Measurements from ENCODE around the gene PWWP2B. TPM values are rescaled to one million over a fixed set of nuclear protein-coding genes. Genes with fewer than 3 reads are reported as not detected.

PWWP2B gene
- total RNA-seq, 4 donors from 2014 or later, result 28.3 to 33.1 (median 28.9) TPM

DNA sequence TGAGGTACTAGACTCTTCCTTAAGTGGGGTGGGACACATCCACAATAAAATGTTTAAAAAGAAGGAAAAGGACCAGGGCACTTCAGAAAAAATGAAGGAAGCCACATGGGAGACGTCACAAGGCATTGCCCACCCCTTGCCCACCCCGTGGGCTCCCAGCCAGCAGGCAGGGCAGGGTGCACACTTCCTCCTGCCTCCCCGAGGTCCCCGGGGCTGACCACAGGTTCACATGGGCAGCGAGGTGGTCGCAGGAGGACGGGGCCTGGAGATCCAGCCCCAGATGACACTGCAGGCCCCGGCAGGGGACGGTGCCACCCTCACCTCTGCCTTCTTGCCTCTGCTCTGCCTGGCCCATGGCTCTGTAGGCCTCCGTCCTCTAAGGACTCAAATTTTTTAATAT, 45.6 kb downstream of the PWWP2B start:
- intact Hi-C loops (cut with DNase I; ENCODE audit: low total_unique reads), result no loop called here

DNA sequence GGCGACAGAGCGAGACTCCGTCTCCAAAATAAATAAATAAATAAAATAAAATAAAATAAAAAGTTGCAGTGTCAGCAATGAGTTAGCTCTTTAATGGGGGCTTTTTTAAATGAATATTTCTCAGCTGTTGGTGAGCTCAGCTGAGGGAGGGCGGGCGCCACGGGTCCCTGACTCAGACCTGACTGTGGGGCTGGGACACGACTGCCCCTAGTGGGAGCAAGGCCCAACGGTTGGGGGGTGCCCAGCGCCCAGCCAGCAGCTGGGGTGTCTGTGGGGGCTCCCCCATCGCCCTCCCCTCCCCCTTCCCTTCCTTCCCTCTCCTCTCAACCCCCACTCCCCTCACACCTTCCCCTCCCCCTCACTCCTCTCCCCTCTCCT, 46.6 kb downstream of the PWWP2B start:
- no peak overlapping the region for H3K4me3 ChIP-seq (ENCODE audit: low read depth, poor library complexity, severe bottlenecking)
- intact Hi-C loops (cut with DNase I; ENCODE audit: low total_unique reads), result no loop called here
- no peak for DNase-seq (ENCODE audit: low spot score in 2 of 2)
- TF ChIP-seq POLR2A (IDR thresholded peaks at IDR 0.05), result no peak
- TF ChIP-seq, protein P1, sequence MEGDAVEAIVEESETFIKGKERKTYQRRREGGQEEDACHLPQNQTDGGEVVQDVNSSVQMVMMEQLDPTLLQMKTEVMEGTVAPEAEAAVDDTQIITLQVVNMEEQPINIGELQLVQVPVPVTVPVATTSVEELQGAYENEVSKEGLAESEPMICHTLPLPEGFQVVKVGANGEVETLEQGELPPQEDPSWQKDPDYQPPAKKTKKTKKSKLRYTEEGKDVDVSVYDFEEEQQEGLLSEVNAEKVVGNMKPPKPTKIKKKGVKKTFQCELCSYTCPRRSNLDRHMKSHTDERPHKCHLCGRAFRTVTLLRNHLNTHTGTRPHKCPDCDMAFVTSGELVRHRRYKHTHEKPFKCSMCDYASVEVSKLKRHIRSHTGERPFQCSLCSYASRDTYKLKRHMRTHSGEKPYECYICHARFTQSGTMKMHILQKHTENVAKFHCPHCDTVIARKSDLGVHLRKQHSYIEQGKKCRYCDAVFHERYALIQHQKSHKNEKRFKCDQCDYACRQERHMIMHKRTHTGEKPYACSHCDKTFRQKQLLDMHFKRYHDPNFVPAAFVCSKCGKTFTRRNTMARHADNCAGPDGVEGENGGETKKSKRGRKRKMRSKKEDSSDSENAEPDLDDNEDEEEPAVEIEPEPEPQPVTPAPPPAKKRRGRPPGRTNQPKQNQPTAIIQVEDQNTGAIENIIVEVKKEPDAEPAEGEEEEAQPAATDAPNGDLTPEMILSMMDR (IDR thresholded peaks at IDR 0.05), result no peak
- WGBS, 2 donors, result 51 to 59% methylated on average over 10 of the region's 10 CpGs

More for the DNA sequence above, 45.6 kb downstream of the PWWP2B start:
- no peak for TF ChIP-seq POLR2A (IDR thresholded peaks at IDR 0.05)
- TF ChIP-seq, protein P1 (IDR thresholded peaks at IDR 0.05), result no peak
- 69 to 72% methylated on average over 10 of the region's 10 CpGs for WGBS, 2 donors
- H3K4me3 ChIP-seq (ENCODE audit: low read depth, poor library complexity, severe bottlenecking), result no peak overlapping the region
- DNase-seq (ENCODE audit: low spot score in 2 of 2), result no peak

DNA sequence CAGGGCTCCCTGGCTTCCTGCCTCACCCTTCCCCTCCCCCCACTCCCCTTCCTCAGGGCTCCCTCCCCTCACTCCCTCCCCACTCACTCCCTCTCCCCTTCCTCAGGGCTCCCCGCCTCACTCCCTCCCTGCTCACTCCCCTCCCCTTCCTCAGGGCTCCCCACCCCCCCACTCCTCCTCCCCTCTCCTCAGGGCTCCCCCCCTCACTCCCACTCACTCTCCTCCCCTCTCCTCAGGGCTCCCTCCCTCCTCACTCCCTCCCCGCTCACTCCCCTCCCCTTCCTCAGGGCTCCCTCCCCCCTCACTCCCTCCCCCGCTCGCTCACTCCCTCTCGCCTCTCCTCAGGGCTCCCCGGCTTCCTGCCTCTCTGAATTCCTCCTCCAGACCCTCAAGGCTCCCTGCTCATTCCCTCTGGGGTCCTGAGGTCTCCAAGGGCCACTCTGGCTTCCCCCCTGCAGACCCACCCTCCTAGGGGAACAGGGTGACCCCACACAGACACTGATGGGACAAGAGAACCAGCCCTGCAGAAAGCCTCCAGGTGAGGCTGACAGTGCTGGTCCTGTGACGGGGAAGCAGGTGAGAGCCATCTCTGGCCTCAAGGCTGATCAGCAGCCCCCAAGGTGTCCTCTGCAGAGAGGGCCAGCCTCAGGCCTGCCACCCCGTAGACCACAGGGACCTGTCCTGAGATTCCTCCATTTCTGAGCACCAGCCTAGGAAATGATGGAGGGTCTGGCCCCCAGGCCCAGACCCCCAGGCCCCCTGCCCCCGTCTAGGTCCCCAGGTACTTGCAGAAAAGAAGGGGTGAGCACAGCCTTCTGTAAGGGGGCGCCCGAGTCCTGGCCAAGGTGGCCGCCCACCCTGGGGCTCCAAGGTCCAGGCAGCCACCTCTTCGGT, 47.2 kb downstream of the PWWP2B start:
- no peak for DNase-seq (ENCODE audit: low spot score in 2 of 2)
- intact Hi-C loops (cut with DNase I; ENCODE audit: low total_unique reads), result no loop called here
- 73 to 81% methylated on average over 8 to 10 of the region's 13 CpGs for WGBS, 2 donors
- H3K4me3 ChIP-seq (ENCODE audit: low read depth, poor library complexity, severe bottlenecking), result no peak overlapping the region
- TF ChIP-seq, protein P1 (IDR thresholded peaks at IDR 0.05), result no peak
- no peak for TF ChIP-seq POLR2A (IDR thresholded peaks at IDR 0.05)

DNA sequence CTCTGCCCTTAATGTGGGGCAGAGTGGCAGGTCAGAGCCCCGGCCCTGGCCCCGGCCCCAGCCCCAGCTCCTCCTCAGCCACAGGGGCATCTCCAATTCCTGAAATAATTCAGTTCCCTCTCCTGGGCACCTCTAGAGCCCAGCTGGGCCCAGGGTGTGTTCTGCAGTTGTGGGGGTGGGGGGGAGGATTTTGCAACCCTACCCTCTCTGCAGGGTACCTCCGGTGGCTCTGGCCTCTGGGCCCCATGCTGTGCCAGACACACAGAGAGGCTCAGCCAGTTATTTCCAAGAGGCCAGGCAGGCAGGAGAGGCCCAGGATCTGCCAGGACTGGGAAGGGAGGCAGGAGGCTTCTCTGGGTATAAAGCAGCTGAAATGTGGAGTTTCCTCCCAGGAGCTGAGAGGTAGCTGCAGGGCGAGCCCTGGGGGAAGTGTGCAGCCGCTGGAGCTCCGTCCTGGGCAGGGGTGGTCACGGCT, 47.9 kb downstream of the PWWP2B start:
- WGBS, 2 donors, result 51 to 54% methylated on average over 5 to 7 of the region's 7 CpGs
- intact Hi-C loops (cut with DNase I; ENCODE audit: low total_unique reads), result no loop called here
- H3K4me3 ChIP-seq (ENCODE audit: low read depth, poor library complexity, severe bottlenecking), result no peak overlapping the region
- DNase-seq (ENCODE audit: low spot score in 2 of 2), result no peak
- no peak for TF ChIP-seq POLR2A (IDR thresholded peaks at IDR 0.05)
- TF ChIP-seq, protein P1 (IDR thresholded peaks at IDR 0.05), result no peak

DNA sequence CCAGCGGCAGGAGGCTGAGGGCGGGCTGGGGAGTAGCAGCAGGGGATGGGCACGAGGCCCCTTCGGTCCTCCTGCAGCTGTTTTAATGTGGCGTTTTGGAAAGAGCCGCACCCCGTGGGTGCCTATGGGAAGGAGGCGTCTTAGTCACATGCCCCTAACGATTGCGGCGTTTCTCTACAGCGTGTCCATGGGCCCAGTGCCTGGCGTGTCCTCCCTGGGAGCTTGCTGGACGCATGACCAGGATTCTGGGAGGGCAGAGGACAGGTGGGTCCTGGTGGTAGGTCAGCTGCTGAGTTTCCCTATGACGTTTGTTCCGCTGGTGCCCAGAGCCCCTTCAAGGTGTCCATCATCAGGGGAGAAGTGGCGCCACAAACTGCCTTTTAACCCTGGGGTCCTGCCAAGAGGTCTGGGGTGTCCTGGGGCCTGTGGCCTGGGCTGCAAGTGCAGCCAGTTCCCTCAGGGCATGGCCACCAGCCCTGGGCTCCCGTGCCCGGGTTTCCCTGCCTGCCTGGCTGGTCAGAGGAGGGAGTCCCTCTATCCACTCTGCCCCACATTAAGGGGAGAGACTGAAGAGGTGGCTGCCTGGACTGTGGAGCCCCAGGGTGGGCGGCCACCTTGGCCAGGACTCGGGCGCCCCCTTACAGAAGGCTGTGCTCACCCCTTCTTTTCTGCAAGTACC, 48.7 kb downstream of the PWWP2B start:
- intact Hi-C loops (cut with DNase I; ENCODE audit: low total_unique reads), result no loop called here
- TF ChIP-seq, protein P1 (IDR thresholded peaks at IDR 0.05), result no peak
- no peak for TF ChIP-seq POLR2A (IDR thresholded peaks at IDR 0.05)
- H3K4me3 ChIP-seq (ENCODE audit: low read depth, poor library complexity, severe bottlenecking), result no peak overlapping the region
- WGBS, 2 donors, result 65 to 66% methylated on average over 17 to 22 of the region's 22 CpGs
- no peak for DNase-seq (ENCODE audit: low spot score in 2 of 2)
